Measurements from ENCODE around the gene DCLK1. TPM values are rescaled to one million over a fixed set of nuclear protein-coding genes. Genes with fewer than 3 reads are reported as not detected.

Gene DCLK1
- total RNA-seq, 2 donors from 2014 or later: 25.6 to 27.8 TPM

GRCh38 chr13:35965226-35965927, 165.8 kb downstream of the DCLK1 start:
- no peak for TF ChIP-seq CTCF (IDR thresholded peaks at IDR 0.05)
- Histone ChIP-seq H3K27me3 (replicated peaks; ENCODE audit: insufficient read depth) (no peaks in the 10 kb centered on the region), H3K4me1 (ENCODE audit: control insufficient read depth in 1 of 2, low read depth in 2 of 2) (no peaks in the 10 kb centered on the region), H3K9me3 (no peaks in the 10 kb centered on the region), H3K27ac (no peak overlapping the region), H3K36me3 (no peaks in the 10 kb centered on the region), H3K4me3 (no peak overlapping the region)
- ATAC-seq (ENCODE audit: insufficient number of reproducible peaks, low FRiP score, low read depth) (no peak), DNase-seq (ENCODE audit: low spot score) (no peak)

GRCh38 chr13:35964863-35965180, 166.4 kb downstream of the DCLK1 start:
- ATAC-seq (ENCODE audit: insufficient number of reproducible peaks, low FRiP score, low read depth): no peak
- no peak for DNase-seq (ENCODE audit: low spot score)
- Histone ChIP-seq H3K4me3 (no peak overlapping the region), H3K27ac (no peak overlapping the region), H3K36me3 (no peaks in the 10 kb centered on the region), H3K9me3 (no peaks in the 10 kb centered on the region), H3K27me3 (replicated peaks; ENCODE audit: insufficient read depth) (no peaks in the 10 kb centered on the region), H3K4me1 (ENCODE audit: control insufficient read depth in 1 of 2, low read depth in 2 of 2) (peaks cover 0 to 3% of the 10 kb centered on the region in 2 donors)
- TF ChIP-seq CTCF (IDR thresholded peaks at IDR 0.05): no peak

DNA sequence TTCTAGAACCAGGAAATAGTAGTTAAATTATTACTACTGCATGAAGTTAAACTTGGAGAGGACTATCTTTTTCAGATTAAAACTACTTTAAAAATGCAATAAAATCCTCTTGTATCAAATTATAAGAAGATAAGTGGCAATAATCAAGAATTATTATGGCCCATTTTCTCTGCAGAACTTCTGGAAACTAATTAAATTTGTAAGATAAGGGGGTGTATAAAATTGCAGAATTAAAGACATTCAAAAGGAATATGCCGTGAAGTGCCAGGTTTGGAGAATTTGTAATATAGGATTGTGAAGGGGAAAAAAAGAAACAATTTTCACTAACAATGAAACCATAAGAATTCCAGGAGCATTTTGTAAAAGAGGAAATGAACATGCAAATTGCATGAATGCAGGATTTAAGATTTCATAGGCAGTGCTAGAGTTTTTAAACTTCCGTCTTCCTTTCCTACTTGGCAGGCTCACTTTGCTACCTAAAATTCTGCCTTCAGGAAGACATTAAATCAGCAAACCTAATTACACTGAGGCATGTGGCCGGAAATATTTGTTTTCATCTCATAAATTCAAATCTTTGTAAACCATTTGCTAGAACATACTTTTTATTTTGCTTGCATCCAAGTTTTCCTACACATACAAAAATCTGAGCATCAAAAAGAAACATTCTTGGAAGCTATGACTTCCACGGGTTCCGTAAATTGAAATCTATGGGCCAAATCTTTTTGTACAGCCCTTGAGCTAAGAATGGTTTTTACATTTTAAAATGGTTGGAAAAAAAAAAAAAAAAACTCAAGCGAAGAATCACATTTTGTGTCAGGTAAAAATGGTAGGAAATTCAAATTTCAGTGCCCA, 166.9 kb downstream of the DCLK1 start:
- no peak overlapping the region for H3K27ac ChIP-seq
- H3K36me3 ChIP-seq: no peaks in the 10 kb centered on the region
- H3K4me1 ChIP-seq (ENCODE audit: control insufficient read depth in 1 of 2, low read depth in 2 of 2): peaks cover 0 to 9% of the 10 kb centered on the region in 2 donors
- ATAC-seq (ENCODE audit: insufficient number of reproducible peaks, low FRiP score, low read depth): no peak
- no peaks in the 10 kb centered on the region for H3K27me3 ChIP-seq (replicated peaks; ENCODE audit: insufficient read depth)
- H3K9me3 ChIP-seq: no peaks in the 10 kb centered on the region
- TF ChIP-seq CTCF (IDR thresholded peaks at IDR 0.05): no peak
- no peak overlapping the region for H3K4me3 ChIP-seq
- no peak for DNase-seq (ENCODE audit: low spot score)

DNA sequence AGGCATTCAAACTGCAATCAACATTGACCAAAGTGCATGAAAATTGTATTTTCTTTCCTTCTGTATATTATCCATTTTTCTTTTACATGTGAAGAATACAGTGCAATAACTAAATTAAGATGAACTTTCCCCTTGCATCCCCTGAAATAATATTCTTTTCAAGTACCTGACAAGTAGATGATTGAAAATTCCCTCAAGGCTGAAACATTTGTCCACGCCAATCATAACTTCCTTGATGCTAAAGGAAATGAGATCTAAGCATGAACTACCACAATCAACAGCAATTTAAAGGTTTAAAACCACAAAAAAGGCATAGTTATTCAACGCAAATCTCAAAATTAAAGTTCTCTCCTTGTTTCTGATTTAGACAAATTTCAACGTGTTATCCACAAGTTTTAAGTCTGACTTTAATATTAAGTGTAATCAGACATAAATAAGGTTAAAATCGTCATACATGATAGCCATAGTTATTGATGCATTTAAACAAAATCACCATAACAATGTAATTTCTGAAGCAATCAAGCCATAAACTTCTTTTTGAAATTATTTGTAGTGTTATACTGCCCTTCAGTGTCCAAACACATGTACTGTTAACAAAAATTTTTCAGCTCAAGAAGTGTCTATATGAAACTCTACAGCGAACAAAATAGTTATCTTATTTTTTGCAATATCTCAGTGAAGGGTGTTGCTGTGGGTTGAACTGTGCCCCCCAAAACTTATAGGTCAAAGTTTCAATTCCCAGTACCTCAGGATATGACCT, 169.5 kb downstream of the DCLK1 start:
- Histone ChIP-seq H3K9me3 (no peaks in the 10 kb centered on the region), H3K27ac (no peak overlapping the region), H3K4me1 (ENCODE audit: control insufficient read depth in 1 of 2, low read depth in 2 of 2) (peaks cover 6 to 28% of the 10 kb centered on the region in 2 donors), H3K36me3 (no peaks in the 10 kb centered on the region), H3K27me3 (replicated peaks; ENCODE audit: insufficient read depth) (no peaks in the 10 kb centered on the region), H3K4me3 (no peak overlapping the region)
- no peak for ATAC-seq (ENCODE audit: insufficient number of reproducible peaks, low FRiP score, low read depth)
- peak; percentile 35 for TF ChIP-seq CTCF (IDR thresholded peaks at IDR 0.05)
- no peak for DNase-seq (ENCODE audit: low spot score)

- Histone ChIP-seq H3K4me1 (ENCODE audit: control insufficient read depth in 1 of 2, low read depth in 2 of 2) (peaks cover 6 to 34% of the 10 kb centered on the region in 2 donors), H3K4me3 (no peak overlapping the region), H3K27ac (no peak overlapping the region), H3K36me3 (no peaks in the 10 kb centered on the region), H3K27me3 (replicated peaks; ENCODE audit: insufficient read depth) (no peaks in the 10 kb centered on the region), H3K9me3 (no peaks in the 10 kb centered on the region)
- no peak for TF ChIP-seq CTCF (IDR thresholded peaks at IDR 0.05)
- ATAC-seq (ENCODE audit: insufficient number of reproducible peaks, low FRiP score, low read depth) (no peak), DNase-seq (ENCODE audit: low spot score) (no peak)
These were observed 170.2 kb downstream of the DCLK1 start for GRCh38 chr13:35961002-35961401.
